ENCODE data around the gene GPS1. TPM values are rescaled to one million over a fixed set of nuclear protein-coding genes. Genes with fewer than 3 reads are reported as not detected.

The GPS1 gene
- total and polyA plus RNA-seq, 2 of the 4 experiments (the other 2 are of a cell fraction), result 157 to 181 TPM

DNA sequence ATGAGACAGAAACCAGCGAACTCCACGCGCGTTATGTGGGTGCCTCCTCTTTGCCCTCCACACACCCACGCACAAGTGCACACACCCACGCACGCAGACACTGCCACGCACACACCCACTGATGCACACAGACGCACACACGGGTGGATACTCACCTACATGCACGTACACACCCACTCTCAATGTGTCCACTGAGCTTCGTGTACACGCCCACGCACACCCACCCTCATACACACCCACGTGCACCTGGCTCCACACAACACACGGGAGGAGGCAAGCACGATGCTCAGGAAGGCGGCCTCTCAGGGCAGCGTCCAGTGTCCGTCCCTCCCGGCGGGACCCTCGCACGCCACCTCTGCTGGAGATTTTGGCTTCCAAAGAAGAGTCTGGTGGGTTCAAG lies 4.3 kb upstream of the GPS1 start:
- CTCF ChIA-PET, result no interaction called here

More for the DNA sequence above, 4.3 kb upstream of the GPS1 start:
- Histone ChIP-seq H3K27ac (ENCODE audit: insufficient read depth, low read length) (no peak overlapping the region), H2BK20ac (ENCODE audit: low read depth, low read length) (no peak overlapping the region), H3K56ac (ENCODE audit: extremely low read depth, insufficient read depth, low read length) (no peak overlapping the region), H3K9ac (ENCODE audit: low read depth, low read length) (no peak overlapping the region), H2BK120ac (ENCODE audit: low read depth, low read length) (no peak overlapping the region), H3K4me1 (ENCODE audit: control insufficient read depth, insufficient read depth, low read length) (peaks cover 10% of the 10 kb centered on the region), H2BK5ac (ENCODE audit: low read depth, low read length, poor library complexity, severe bottlenecking) (no peak overlapping the region), H4K8ac (ENCODE audit: low read depth in 2 of 2, low read length in 2 of 2) (no peak overlapping the region), H2BK15ac (ENCODE audit: low read depth, low read length) (no peak overlapping the region), H4K91ac (ENCODE audit: insufficient read depth, low read depth, low read length) (no peak overlapping the region), H3K4me3 (ENCODE audit: insufficient read depth, low read depth, low read length) (no peak overlapping the region), H3K4ac (ENCODE audit: low read depth, low read length) (no peak overlapping the region), H3K23ac (ENCODE audit: low read depth, low read length) (no peak overlapping the region), H2AK9ac (replicated peaks; ENCODE audit: low read depth, low read length, poor library complexity) (peak overlapping the region; percentile 70), H3K27me3 (ENCODE audit: control insufficient read depth, insufficient read depth, low read length) (no peaks in the 10 kb centered on the region), H4K20me1 (ENCODE audit: insufficient read depth, low read length) (peaks cover 3% of the 10 kb centered on the region), H3K9me1 (ENCODE audit: insufficient read depth, low read length) (peaks cover 13% of the 10 kb centered on the region), H2AK5ac (ENCODE audit: low read depth, low read length) (no peak overlapping the region), H3K14ac (replicated peaks; ENCODE audit: low read depth, low read length) (no peak overlapping the region), H4K5ac (ENCODE audit: low read depth, low read length) (no peak overlapping the region), H3K79me1 (ENCODE audit: low read depth in 1 of 2, low read length in 2 of 2) (peaks cover 10 to 20% of the 10 kb centered on the region in 2 experiments), H3K4me2 (ENCODE audit: low read depth, low read length) (no peak overlapping the region), H3K36me3 (ENCODE audit: control insufficient read depth, insufficient read depth, low read length) (peaks cover 30% of the 10 kb centered on the region), H3K18ac (ENCODE audit: low read depth, low read length) (no peak overlapping the region), H3K9me3 (ENCODE audit: control insufficient read depth, insufficient read depth, low read length) (no peaks in the 10 kb centered on the region), H2AFZ (replicated peaks; ENCODE audit: low read length, poor library complexity) (no peak overlapping the region)
- no TSS peak for BruUV-seq (replicated peaks)
- TF ChIP-seq MAFK (IDR thresholded peaks at IDR 0.05; ENCODE audit: low read depth, low read length) (no peak), FOS (IDR thresholded peaks at IDR 0.05; ENCODE audit: low read depth, low read length) (no peak), MAZ (IDR thresholded peaks at IDR 0.05; ENCODE audit: borderline replicate concordance, low read depth, low read length) (no peak), MXI1 (IDR thresholded peaks at IDR 0.05; ENCODE audit: borderline replicate concordance, low read depth, low read length) (no peak), RCOR1 (IDR thresholded peaks at IDR 0.05; ENCODE audit: insufficient replicate concordance, low read length) (no peak), POLR2A (IDR thresholded peaks at IDR 0.05; ENCODE audit: low read depth, low read length) (no peak), BHLHE40 (IDR thresholded peaks at IDR 0.05; ENCODE audit: low read depth, low read length) (no peak), NFE2L2 (IDR thresholded peaks at IDR 0.05; ENCODE audit: low read depth, low read length) (no peak), CHD1 (IDR thresholded peaks at IDR 0.05; ENCODE audit: low read depth, low read length) (no peak), RAD21 (IDR thresholded peaks at IDR 0.05; ENCODE audit: low read length) (no peak), CEBPB (IDR thresholded peaks at IDR 0.05; ENCODE audit: low read depth, low read length) (no peak), SMC3 (IDR thresholded peaks at IDR 0.05; ENCODE audit: low read depth, low read length) (no peak), RFX5 (IDR thresholded peaks at IDR 0.05; ENCODE audit: low read depth, low read length) (no peak)
- TF ChIP-seq, protein P1, sequence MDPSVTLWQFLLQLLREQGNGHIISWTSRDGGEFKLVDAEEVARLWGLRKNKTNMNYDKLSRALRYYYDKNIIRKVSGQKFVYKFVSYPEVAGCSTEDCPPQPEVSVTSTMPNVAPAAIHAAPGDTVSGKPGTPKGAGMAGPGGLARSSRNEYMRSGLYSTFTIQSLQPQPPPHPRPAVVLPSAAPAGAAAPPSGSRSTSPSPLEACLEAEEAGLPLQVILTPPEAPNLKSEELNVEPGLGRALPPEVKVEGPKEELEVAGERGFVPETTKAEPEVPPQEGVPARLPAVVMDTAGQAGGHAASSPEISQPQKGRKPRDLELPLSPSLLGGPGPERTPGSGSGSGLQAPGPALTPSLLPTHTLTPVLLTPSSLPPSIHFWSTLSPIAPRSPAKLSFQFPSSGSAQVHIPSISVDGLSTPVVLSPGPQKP (IDR thresholded peaks at IDR 0.05; ENCODE audit: borderline replicate concordance, low read depth, low read length), result no peak
- TF ChIP-seq, protein P2, sequence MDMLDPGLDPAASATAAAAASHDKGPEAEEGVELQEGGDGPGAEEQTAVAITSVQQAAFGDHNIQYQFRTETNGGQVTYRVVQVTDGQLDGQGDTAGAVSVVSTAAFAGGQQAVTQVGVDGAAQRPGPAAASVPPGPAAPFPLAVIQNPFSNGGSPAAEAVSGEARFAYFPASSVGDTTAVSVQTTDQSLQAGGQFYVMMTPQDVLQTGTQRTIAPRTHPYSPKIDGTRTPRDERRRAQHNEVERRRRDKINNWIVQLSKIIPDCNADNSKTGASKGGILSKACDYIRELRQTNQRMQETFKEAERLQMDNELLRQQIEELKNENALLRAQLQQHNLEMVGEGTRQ (IDR thresholded peaks at IDR 0.05; ENCODE audit: low read depth, low read length), result no peak
- TF ChIP-seq, protein P3, sequence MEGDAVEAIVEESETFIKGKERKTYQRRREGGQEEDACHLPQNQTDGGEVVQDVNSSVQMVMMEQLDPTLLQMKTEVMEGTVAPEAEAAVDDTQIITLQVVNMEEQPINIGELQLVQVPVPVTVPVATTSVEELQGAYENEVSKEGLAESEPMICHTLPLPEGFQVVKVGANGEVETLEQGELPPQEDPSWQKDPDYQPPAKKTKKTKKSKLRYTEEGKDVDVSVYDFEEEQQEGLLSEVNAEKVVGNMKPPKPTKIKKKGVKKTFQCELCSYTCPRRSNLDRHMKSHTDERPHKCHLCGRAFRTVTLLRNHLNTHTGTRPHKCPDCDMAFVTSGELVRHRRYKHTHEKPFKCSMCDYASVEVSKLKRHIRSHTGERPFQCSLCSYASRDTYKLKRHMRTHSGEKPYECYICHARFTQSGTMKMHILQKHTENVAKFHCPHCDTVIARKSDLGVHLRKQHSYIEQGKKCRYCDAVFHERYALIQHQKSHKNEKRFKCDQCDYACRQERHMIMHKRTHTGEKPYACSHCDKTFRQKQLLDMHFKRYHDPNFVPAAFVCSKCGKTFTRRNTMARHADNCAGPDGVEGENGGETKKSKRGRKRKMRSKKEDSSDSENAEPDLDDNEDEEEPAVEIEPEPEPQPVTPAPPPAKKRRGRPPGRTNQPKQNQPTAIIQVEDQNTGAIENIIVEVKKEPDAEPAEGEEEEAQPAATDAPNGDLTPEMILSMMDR (conservative IDR thresholded peaks at IDR 0.05; ENCODE audit: low read depth, low read length), result no peak
- in situ Hi-C loops (cut with MboI; ENCODE audit: low sequenced_read_pairs), result no loop called here
- intact Hi-C loops (cut with micrococcal nuclease), result no loop called here
- no peak for ATAC-seq (ENCODE audit: low read depth)
- WGBS, 2 experiments (ENCODE audit: extremely low coverage in 2 of 2, insufficient read length in 1 of 2), result 96% methylated on average over 13 of the region's 24 CpGs; no CpG with 5 or more reads in 1 of the 2 experiments
- dilution Hi-C loops (cut with HindIII; ENCODE audit: low sequenced_read_pairs, unreplicated experiment), result no loop called here
- POLR2A ChIA-PET (ENCODE audit: unreplicated experiment), result no interaction called here
- DNase-seq, result no peak

Measured in IMR-90 (cell line).